GM12873 (cell line): Measurements from ENCODE around the gene PFKFB4.

Experiments used
- TF ChIP-seq, protein P1 (sequence below): IDR thresholded peaks from 2 replicates; pipeline ENCODE4 v1.5.1; 2012; ENCODE audit warnings: low read depth, mild to moderate bottlenecking, moderate library complexity, low read length, control low read depth; ENCODE audit not compliant: insufficient read depth; ENCODE audit errors: missing control alignments

PFKFB4 gene

GRCh38 chr3:48535578-48535977, 21.0 kb downstream of the PFKFB4 start:
- TF ChIP-seq, protein P1, sequence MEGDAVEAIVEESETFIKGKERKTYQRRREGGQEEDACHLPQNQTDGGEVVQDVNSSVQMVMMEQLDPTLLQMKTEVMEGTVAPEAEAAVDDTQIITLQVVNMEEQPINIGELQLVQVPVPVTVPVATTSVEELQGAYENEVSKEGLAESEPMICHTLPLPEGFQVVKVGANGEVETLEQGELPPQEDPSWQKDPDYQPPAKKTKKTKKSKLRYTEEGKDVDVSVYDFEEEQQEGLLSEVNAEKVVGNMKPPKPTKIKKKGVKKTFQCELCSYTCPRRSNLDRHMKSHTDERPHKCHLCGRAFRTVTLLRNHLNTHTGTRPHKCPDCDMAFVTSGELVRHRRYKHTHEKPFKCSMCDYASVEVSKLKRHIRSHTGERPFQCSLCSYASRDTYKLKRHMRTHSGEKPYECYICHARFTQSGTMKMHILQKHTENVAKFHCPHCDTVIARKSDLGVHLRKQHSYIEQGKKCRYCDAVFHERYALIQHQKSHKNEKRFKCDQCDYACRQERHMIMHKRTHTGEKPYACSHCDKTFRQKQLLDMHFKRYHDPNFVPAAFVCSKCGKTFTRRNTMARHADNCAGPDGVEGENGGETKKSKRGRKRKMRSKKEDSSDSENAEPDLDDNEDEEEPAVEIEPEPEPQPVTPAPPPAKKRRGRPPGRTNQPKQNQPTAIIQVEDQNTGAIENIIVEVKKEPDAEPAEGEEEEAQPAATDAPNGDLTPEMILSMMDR = no peak

GRCh38 chr3:48532977-48533337, 23.6 kb downstream of the PFKFB4 start:
- TF ChIP-seq, protein P1 = no peak

- TF ChIP-seq, protein P1 = no peak
Observed at GRCh38 chr3:48532271-48532976, 24.2 kb downstream of the PFKFB4 start.

DNA sequence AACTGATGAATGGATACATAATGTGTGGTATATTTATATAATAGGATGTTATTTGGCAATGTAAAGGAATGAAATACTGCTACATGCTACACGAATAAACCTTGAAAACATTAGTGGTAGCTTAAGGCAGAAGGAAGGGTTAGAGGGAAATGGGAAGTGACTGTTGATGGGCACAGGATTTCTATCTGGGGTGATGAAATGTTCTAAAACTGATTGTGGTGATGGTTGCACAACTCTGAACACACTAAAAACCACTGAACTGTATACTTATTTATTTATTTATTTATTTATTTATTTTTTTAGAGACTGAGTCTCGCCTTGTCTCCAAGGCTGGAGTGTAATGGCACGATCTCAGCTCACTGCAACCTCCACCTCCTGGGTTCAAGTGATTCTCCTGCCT, 27.8 kb downstream of the PFKFB4 start:
- TF ChIP-seq, protein P1 = no peak

- TF ChIP-seq, protein P1 = no peak
Observed at GRCh38 chr3:48528048-48528447, 28.6 kb downstream of the PFKFB4 start.

- TF ChIP-seq, protein P1 = no peak
Observed at GRCh38 chr3:48524970-48525369, 31.6 kb downstream of the PFKFB4 start.

GRCh38 chr3:48521635-48522034, 35.0 kb downstream of the PFKFB4 start:
- TF ChIP-seq, protein P1 = no peak

DNA sequence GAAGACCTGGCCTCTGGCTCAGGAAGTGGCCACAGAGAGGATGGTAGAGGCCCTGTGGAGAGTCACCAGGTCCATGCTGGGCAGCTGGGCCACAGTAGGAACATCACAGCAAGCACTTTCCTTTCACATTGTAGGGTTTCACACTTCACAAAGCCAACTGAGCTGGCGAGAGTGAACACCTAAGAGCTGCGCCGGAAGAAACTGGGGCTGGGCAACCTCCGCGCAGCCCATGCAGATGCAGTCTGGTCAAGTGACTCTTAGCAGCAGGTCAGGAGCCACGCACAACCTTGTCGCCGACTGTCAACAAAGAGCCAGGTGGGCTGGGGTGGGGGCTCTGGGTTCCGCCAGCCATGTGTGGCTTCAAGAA, 37.3 kb downstream of the PFKFB4 start:
- TF ChIP-seq, protein P1 = no peak
